Esophagus muscularis mucosa (tissue), 4 donors: ENCODE measurements around the gene UGT1A10. TPM values are rescaled to one million over a fixed set of nuclear protein-coding genes. Genes with fewer than 3 reads are reported as not detected.

ENCODE experiments used
- DNase-seq: peaks from one replicate; pipeline ENCODE4 v3.0.0-alpha.2; 2017; ENCODE audit errors: extremely low spot score
- H3K27ac ChIP-seq, 4 donors: fragments of 200-600 bp; sonication (generic); replicated peaks in 1 of 4; 1 replicate in 3 of 4; 2 replicates in 1 of 4; pipeline ENCODE4 v1.5.1; 2016 to 2019; ENCODE audit warnings: mild to moderate bottlenecking in 1 of 4
- H3K27me3 ChIP-seq, 4 donors: fragments of 200-600 bp; sonication (generic); one replicate each; pipeline versions ENCODE4 v1.5.1 to v1.6.0; 2016 to 2019
- H3K36me3 ChIP-seq, 4 donors: fragments of 200-600 bp; sonication (generic); one replicate each; pipeline ENCODE4 v1.5.1; 2016 to 2019
- H3K4me1 ChIP-seq, 4 donors: fragments of 200-600 bp; sonication (generic); one replicate each; pipeline ENCODE4 v1.5.1; 2016 to 2019
- H3K4me3 ChIP-seq, 4 donors: fragments of 200-600 bp; sonication (generic); 1 replicate in 2 of 4; 2 replicates in 2 of 4; pipeline ENCODE4 v1.5.1; 2016 to 2019; ENCODE audit warnings: mild to moderate bottlenecking in 4 of 4, moderate library complexity in 1 of 4
- H3K9me3 ChIP-seq, 4 donors: fragments of 200-600 bp; sonication (generic); 1 replicate in 3 of 4; 2 replicates in 1 of 4; pipeline ENCODE4 v1.5.1; 2016 to 2019
- EP300 ChIP-seq: sonication (generic); formaldehyde crosslinking; IDR thresholded peaks from one replicate; pipeline ENCODE4 v1.6.1; 2017; ENCODE audit warnings: antibody characterized with exemption
- POLR2A ChIP-seq: fragments of 450-650 bp; IDR thresholded peaks from one replicate; pipeline ENCODE4 v1.6.1; 2017; ENCODE audit warnings: antibody characterized with exemption, moderate library complexity, mild to moderate bottlenecking, low read depth
- POLR2AphosphoS5 ChIP-seq, 2 donors: sonication (generic); formaldehyde crosslinking; IDR thresholded peaks; one replicate each; pipeline ENCODE4 v1.6.1; 2017; ENCODE audit warnings: antibody characterized with exemption in 2 of 2
- WGBS: methylation state at CpG from one replicate; pipeline ENCODE4 v1.1.5; 2018; 5-methylcytosine and 5-hydroxymethylcytosine counted together
- intact Hi-C: fragments of 100-400 bp; cut with DNase I; formaldehyde crosslinking; loops from one replicate; pipeline ENCODE4 v1.15.1; 2023
- total RNA-seq, 4 donors: library from RNA; depleted of rRNA; stranded (reverse); fragments of >200 nt; gene quantifications; one replicate each; pipeline versions ENCODE4 v1.1.0 to v1.2.1, GENCODE V29; 2016
- TF ChIP-seq, protein P1 (sequence below), 3 experiments: fragments of 200-600 bp in 2 of 3; fragments of 450-650 bp in 1 of 3; sonication (generic) in 2 of 3; IDR thresholded peaks; one replicate each; pipeline ENCODE4 v1.5.1; 2017 to 2019; ENCODE audit warnings: antibody characterized with exemption in 3 of 3, mild to moderate bottlenecking in 2 of 3, moderate library complexity in 1 of 3

UGT1A10 gene
- total RNA-seq, 4 donors from 2014 or later = not detected

DNA sequence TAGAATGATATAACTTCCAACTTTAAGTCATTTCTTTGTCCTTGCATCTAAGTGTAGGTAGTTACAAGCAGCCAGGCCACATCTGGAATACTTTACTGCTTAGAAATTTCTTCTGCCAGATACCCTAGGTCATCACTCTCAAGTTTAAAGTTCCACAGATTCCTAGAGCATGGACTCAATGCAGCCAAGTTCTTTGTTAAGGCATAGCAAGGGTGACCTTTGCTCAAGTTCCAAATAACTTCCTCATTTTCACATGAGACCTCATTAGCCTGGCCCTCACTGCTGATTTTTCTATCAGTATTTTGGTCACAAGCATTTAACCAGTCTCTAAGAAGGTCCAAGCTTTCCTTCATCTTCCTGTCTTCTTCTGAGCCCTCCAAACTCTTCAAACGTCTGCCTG is 27.7 kb downstream of the UGT1A10 start:
- Histone ChIP-seq H3K27ac (no peak overlapping the region), H3K4me1 (no peaks in the 10 kb centered on the region), H3K4me3 (no peak overlapping the region), H3K9me3 (peaks cover 0 to 10% (median 0%) of the 10 kb centered on the region in 4 donors), H3K36me3 (no peaks in the 10 kb centered on the region), H3K27me3 (no peaks in the 10 kb centered on the region)
- no peak for DNase-seq
- TF ChIP-seq POLR2A = no peak
- TF ChIP-seq, protein P1, sequence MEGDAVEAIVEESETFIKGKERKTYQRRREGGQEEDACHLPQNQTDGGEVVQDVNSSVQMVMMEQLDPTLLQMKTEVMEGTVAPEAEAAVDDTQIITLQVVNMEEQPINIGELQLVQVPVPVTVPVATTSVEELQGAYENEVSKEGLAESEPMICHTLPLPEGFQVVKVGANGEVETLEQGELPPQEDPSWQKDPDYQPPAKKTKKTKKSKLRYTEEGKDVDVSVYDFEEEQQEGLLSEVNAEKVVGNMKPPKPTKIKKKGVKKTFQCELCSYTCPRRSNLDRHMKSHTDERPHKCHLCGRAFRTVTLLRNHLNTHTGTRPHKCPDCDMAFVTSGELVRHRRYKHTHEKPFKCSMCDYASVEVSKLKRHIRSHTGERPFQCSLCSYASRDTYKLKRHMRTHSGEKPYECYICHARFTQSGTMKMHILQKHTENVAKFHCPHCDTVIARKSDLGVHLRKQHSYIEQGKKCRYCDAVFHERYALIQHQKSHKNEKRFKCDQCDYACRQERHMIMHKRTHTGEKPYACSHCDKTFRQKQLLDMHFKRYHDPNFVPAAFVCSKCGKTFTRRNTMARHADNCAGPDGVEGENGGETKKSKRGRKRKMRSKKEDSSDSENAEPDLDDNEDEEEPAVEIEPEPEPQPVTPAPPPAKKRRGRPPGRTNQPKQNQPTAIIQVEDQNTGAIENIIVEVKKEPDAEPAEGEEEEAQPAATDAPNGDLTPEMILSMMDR (IDR thresholded peaks at IDR 0.05) = no peak
- no peak for TF ChIP-seq POLR2AphosphoS5 (IDR thresholded peaks at IDR 0.05)
- TF ChIP-seq EP300 = no peak
- intact Hi-C loops = no loop called here
- whole genome bisulfite sequencing = 41% methylated on average over 1 of the region's 1 CpG

DNA sequence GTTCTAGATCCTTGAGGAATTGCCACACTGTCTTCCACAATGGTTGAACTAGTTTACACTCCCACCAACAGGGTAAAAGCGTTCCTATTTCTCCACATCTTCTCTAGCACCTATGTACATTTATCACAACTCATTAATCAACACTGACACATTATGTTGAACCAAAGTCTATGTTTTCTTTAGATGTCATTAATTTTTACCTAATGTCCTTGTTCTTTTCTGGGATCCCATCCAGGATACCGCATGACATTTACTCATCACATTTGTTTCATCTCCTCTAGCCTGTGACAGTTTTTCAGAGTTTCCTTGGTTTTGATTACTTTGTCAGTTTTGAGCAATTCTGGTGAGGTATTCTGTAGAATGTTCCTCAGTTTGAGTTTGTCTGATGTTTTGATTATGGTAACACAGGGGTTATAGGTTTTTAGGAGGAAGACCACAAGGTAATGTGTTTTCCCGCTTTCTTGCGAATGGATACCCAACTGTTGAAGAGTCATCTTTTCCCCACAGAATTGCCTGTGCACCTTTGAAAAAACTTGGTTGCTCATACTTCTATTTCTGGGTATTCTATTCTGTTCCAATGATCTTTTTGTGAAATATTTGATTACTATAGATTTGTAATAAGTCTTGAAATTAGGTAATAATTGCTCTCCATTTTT is 32.5 kb downstream of the UGT1A10 start:
- Histone ChIP-seq H3K36me3 (no peaks in the 10 kb centered on the region), H3K9me3 (peaks cover 0 to 9% (median 0%) of the 10 kb centered on the region in 4 donors), H3K27me3 (no peaks in the 10 kb centered on the region), H3K27ac (no peak overlapping the region), H3K4me1 (no peaks in the 10 kb centered on the region), H3K4me3 (no peak overlapping the region)
- intact Hi-C loops = no loop called here
- TF ChIP-seq POLR2A = no peak
- TF ChIP-seq POLR2AphosphoS5 (IDR thresholded peaks at IDR 0.05) = no peak
- TF ChIP-seq EP300 = no peak
- TF ChIP-seq, protein P1 (IDR thresholded peaks at IDR 0.05) = no peak
- 84% methylated on average over 4 of the region's 4 CpGs for WGBS
- no peak for DNase-seq

DNA sequence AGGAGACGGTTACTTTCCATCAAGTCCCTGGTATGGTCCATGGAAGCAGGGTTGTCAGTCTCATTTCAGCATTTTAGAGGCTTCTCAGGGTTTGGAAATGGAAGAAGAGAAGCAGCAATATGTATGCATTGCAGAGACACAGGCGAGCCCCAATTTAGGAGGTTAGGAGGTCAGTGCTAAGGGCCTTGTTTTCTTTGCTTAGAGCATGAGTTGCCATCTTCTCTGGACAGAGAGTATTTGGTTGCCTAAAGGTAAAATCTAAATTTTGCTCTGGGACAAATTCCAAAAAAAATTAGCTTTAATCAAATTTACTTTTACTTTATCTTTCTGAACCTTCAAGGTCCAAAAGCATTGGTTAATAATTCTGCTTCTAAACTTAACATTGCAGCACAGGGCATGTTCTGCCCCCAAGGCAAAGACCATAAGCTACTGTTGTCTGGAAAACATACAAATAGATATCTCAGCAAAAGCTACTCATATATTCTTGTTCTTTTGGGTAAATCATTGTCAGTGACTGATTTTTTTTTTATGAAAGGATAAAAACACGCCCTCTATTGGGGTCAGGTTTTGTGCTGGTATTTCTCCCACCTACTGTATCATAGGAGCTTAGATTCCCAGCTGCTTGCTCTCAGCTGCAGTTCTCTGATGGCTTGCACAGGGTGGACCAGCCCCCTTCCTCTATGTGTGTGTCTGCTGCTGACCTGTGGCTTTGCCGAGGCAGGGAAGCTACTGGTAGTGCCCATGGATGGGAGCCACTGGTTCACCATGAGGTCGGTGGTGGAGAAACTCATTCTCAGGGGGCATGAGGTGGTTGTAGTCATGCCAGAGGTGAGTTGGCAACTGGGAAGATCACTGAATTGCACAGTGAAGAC is 35.3 kb downstream of the UGT1A10 start, which contains the start of gene UGT1A9:
Gene UGT1A9 (plus strand): TSS at position 609 of the 872 bp plus-strand sequence. CDS start 37 bp downstream, at position 646.
- H3K4me1 ChIP-seq = no peaks in the 10 kb centered on the region
- 74% methylated on average over 4 of the region's 5 CpGs for WGBS
- no peak for TF ChIP-seq EP300
- no peak for TF ChIP-seq POLR2A
- TF ChIP-seq, protein P1 (IDR thresholded peaks at IDR 0.05) = no peak
- no peak for TF ChIP-seq POLR2AphosphoS5 (IDR thresholded peaks at IDR 0.05)
- no peak within 1 kb of the TSS for H3K27ac ChIP-seq
- intact Hi-C loops = no loop called here
- no peaks in the 10 kb centered on the region for H3K9me3 ChIP-seq
- H3K27me3 ChIP-seq = no peaks in the 10 kb centered on the region
- no peak within 1 kb of the TSS for H3K4me3 ChIP-seq
- DNase-seq = no peak
- no peaks in the 10 kb centered on the region for H3K36me3 ChIP-seq

DNA sequence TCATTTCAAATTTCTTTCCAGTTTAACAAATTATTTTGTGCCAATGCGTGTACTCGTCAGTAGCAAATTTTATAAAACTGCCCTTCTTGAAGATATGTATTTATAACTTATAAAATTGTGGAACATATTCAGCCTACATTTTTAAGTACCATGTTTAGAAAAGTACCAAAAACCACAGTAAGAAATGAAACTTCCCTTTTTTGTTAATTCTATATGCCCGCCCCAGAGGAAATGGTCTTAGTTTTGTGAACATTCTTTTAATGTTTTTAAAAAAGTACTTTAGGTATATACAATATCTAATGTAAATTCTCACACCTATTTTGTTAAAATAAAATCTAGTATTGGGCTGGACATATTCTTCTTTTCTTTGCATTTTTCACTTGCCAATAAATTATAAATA is 36.6 kb downstream of the UGT1A10 start:
- Histone ChIP-seq H3K27ac (no peak overlapping the region), H3K4me1 (no peaks in the 10 kb centered on the region), H3K9me3 (no peaks in the 10 kb centered on the region), H3K36me3 (no peaks in the 10 kb centered on the region), H3K4me3 (no peak overlapping the region), H3K27me3 (no peaks in the 10 kb centered on the region)
- intact Hi-C loops = no loop called here
- no peak for TF ChIP-seq POLR2A
- WGBS = 88% methylated on average over 3 of the region's 3 CpGs
- no peak for DNase-seq

DNA sequence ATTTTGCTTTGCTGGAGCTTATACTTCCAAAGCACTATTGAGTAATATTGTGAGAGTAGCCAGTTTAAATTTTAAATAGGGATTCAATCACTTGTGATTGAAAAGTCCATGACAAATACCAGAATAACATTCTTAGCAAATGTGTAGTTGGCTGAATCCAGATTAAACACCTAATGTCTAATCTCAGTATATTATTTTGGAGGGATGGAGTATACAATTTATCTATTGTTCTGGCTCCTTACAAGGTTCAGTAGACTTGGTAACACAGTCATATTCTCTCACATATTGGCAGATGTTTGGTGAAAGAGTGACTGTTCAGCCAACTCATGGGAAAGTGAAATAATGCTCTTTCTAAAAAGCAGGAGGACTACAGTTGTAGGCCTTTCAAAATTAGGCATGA is 37.6 kb downstream of the UGT1A10 start:
- no peak overlapping the region for H3K4me3 ChIP-seq
- intact Hi-C loops = no loop called here
- no peaks in the 10 kb centered on the region for H3K9me3 ChIP-seq
- TF ChIP-seq, protein P1 (IDR thresholded peaks at IDR 0.05) = no peak
- no peak for TF ChIP-seq POLR2A
- no peak for TF ChIP-seq EP300
- TF ChIP-seq POLR2AphosphoS5 (IDR thresholded peaks at IDR 0.05) = no peak
- no peak overlapping the region for H3K27ac ChIP-seq
- DNase-seq = no peak
- H3K4me1 ChIP-seq = no peaks in the 10 kb centered on the region
- H3K36me3 ChIP-seq = no peaks in the 10 kb centered on the region
- H3K27me3 ChIP-seq = no peaks in the 10 kb centered on the region
